Measurements from ENCODE around the gene MYB.

DNA sequence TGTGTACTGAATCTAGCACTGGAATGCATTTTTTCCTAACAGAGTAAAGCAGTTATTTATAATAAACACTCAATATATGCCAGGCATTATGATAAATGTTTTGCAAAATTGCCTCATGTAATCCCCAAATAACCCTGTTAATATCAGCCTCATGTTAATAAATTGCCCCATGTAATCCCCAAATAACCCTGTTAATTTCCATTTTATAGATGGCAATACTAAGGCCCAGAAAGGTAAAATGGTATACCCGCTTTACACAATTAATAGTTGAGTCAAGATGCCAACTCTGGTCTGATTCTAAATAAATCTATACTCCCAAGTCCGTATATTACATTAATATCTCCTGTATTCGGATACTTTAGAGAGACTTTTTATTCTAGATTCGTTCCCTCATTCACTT lies 6.3 kb downstream of the MYB start:
- TF ChIP-seq, protein P1, sequence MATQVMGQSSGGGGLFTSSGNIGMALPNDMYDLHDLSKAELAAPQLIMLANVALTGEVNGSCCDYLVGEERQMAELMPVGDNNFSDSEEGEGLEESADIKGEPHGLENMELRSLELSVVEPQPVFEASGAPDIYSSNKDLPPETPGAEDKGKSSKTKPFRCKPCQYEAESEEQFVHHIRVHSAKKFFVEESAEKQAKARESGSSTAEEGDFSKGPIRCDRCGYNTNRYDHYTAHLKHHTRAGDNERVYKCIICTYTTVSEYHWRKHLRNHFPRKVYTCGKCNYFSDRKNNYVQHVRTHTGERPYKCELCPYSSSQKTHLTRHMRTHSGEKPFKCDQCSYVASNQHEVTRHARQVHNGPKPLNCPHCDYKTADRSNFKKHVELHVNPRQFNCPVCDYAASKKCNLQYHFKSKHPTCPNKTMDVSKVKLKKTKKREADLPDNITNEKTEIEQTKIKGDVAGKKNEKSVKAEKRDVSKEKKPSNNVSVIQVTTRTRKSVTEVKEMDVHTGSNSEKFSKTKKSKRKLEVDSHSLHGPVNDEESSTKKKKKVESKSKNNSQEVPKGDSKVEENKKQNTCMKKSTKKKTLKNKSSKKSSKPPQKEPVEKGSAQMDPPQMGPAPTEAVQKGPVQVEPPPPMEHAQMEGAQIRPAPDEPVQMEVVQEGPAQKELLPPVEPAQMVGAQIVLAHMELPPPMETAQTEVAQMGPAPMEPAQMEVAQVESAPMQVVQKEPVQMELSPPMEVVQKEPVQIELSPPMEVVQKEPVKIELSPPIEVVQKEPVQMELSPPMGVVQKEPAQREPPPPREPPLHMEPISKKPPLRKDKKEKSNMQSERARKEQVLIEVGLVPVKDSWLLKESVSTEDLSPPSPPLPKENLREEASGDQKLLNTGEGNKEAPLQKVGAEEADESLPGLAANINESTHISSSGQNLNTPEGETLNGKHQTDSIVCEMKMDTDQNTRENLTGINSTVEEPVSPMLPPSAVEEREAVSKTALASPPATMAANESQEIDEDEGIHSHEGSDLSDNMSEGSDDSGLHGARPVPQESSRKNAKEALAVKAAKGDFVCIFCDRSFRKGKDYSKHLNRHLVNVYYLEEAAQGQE (tag by site-specific recombination; IDR thresholded peaks at IDR 0.05): no peak
- TF ChIP-seq, protein P2, sequence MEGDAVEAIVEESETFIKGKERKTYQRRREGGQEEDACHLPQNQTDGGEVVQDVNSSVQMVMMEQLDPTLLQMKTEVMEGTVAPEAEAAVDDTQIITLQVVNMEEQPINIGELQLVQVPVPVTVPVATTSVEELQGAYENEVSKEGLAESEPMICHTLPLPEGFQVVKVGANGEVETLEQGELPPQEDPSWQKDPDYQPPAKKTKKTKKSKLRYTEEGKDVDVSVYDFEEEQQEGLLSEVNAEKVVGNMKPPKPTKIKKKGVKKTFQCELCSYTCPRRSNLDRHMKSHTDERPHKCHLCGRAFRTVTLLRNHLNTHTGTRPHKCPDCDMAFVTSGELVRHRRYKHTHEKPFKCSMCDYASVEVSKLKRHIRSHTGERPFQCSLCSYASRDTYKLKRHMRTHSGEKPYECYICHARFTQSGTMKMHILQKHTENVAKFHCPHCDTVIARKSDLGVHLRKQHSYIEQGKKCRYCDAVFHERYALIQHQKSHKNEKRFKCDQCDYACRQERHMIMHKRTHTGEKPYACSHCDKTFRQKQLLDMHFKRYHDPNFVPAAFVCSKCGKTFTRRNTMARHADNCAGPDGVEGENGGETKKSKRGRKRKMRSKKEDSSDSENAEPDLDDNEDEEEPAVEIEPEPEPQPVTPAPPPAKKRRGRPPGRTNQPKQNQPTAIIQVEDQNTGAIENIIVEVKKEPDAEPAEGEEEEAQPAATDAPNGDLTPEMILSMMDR (tag by site-specific recombination; IDR thresholded peaks at IDR 0.05): no peak
- TF ChIP-seq, protein P3, sequence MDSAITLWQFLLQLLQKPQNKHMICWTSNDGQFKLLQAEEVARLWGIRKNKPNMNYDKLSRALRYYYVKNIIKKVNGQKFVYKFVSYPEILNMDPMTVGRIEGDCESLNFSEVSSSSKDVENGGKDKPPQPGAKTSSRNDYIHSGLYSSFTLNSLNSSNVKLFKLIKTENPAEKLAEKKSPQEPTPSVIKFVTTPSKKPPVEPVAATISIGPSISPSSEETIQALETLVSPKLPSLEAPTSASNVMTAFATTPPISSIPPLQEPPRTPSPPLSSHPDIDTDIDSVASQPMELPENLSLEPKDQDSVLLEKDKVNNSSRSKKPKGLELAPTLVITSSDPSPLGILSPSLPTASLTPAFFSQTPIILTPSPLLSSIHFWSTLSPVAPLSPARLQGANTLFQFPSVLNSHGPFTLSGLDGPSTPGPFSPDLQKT (IDR thresholded peaks at IDR 0.05; ENCODE audit: borderline replicate concordance, low read depth, low read length): no peak
- TF ChIP-seq HOXD13 (CRISPR knock-in tag; IDR thresholded peaks at IDR 0.05; ENCODE audit: borderline replicate concordance) (no peak), YY1 (tag by site-specific recombination; IDR thresholded peaks at IDR 0.05) (no peak), ZFP3 (tag by site-specific recombination; IDR thresholded peaks at IDR 0.05; ENCODE audit: low read depth) (no peak), SCRT2 (tag by site-specific recombination; IDR thresholded peaks at IDR 0.05) (no peak)
- TF ChIP-seq, protein P4, sequence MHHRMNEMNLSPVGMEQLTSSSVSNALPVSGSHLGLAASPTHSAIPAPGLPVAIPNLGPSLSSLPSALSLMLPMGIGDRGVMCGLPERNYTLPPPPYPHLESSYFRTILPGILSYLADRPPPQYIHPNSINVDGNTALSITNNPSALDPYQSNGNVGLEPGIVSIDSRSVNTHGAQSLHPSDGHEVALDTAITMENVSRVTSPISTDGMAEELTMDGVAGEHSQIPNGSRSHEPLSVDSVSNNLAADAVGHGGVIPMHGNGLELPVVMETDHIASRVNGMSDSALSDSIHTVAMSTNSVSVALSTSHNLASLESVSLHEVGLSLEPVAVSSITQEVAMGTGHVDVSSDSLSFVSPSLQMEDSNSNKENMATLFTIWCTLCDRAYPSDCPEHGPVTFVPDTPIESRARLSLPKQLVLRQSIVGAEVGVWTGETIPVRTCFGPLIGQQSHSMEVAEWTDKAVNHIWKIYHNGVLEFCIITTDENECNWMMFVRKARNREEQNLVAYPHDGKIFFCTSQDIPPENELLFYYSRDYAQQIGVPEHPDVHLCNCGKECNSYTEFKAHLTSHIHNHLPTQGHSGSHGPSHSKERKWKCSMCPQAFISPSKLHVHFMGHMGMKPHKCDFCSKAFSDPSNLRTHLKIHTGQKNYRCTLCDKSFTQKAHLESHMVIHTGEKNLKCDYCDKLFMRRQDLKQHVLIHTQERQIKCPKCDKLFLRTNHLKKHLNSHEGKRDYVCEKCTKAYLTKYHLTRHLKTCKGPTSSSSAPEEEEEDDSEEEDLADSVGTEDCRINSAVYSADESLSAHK (tag by site-specific recombination; IDR thresholded peaks at IDR 0.05): no peak
- TF ChIP-seq, protein P5, sequence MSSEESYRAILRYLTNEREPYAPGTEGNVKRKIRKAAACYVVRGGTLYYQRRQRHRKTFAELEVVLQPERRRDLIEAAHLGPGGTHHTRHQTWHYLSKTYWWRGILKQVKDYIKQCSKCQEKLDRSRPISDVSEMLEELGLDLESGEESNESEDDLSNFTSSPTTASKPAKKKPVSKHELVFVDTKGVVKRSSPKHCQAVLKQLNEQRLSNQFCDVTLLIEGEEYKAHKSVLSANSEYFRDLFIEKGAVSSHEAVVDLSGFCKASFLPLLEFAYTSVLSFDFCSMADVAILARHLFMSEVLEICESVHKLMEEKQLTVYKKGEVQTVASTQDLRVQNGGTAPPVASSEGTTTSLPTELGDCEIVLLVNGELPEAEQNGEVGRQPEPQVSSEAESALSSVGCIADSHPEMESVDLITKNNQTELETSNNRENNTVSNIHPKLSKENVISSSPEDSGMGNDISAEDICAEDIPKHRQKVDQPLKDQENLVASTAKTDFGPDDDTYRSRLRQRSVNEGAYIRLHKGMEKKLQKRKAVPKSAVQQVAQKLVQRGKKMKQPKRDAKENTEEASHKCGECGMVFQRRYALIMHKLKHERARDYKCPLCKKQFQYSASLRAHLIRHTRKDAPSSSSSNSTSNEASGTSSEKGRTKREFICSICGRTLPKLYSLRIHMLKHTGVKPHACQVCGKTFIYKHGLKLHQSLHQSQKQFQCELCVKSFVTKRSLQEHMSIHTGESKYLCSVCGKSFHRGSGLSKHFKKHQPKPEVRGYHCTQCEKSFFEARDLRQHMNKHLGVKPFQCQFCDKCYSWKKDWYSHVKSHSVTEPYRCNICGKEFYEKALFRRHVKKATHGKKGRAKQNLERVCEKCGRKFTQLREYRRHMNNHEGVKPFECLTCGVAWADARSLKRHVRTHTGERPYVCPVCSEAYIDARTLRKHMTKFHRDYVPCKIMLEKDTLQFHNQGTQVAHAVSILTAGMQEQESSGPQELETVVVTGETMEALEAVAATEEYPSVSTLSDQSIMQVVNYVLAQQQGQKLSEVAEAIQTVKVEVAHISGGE (tag by site-specific recombination; conservative IDR thresholded peaks at IDR 0.05; ENCODE audit: low read depth): no peak

Data from HEK293 (cell line).